ENCODE measurements around the gene AGPAT3.

The AGPAT3 gene

DNA sequence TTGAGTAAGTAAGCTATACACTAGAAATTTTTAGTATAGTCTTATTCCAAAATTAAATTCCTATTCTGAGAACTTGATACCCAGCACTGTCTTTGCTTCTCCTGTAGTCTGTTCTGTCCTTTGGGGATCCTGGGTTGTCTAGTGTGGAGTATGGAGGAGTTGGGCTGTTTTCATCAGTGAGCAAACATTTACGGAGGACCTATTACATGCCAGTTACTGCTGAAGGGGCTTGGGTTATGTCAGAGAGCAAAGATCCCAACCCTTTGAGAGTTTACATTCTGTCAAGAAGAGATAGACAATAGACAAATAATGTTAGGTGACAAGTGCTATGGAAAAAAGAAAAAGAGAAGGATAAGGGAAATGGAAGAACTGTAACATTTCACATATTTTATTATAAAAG, 156.0 kb downstream of the AGPAT3 start:
- Histone ChIP-seq H3K27ac (no peak overlapping the region), H3K9ac (no peak overlapping the region), H3K4me2 (ENCODE audit: low read length) (no peak overlapping the region), H3K27me3 (ENCODE audit: control insufficient read depth, insufficient read depth, low read length) (no peaks in the 10 kb centered on the region), H3K9me3 (ENCODE audit: control insufficient read depth, low read length) (no peaks in the 10 kb centered on the region), H3K36me3 (ENCODE audit: control insufficient read depth, insufficient read depth, low read length) (no peaks in the 10 kb centered on the region), H2AFZ (no peak overlapping the region), H3K79me2 (peaks cover 27% of the 10 kb centered on the region), H3K4me1 (no peaks in the 10 kb centered on the region), H3K4me3 (ENCODE audit: low read depth, low read length) (no peak overlapping the region)
- TF ChIP-seq, protein P1, sequence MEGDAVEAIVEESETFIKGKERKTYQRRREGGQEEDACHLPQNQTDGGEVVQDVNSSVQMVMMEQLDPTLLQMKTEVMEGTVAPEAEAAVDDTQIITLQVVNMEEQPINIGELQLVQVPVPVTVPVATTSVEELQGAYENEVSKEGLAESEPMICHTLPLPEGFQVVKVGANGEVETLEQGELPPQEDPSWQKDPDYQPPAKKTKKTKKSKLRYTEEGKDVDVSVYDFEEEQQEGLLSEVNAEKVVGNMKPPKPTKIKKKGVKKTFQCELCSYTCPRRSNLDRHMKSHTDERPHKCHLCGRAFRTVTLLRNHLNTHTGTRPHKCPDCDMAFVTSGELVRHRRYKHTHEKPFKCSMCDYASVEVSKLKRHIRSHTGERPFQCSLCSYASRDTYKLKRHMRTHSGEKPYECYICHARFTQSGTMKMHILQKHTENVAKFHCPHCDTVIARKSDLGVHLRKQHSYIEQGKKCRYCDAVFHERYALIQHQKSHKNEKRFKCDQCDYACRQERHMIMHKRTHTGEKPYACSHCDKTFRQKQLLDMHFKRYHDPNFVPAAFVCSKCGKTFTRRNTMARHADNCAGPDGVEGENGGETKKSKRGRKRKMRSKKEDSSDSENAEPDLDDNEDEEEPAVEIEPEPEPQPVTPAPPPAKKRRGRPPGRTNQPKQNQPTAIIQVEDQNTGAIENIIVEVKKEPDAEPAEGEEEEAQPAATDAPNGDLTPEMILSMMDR (IDR thresholded peaks at IDR 0.05): no peak

DNA sequence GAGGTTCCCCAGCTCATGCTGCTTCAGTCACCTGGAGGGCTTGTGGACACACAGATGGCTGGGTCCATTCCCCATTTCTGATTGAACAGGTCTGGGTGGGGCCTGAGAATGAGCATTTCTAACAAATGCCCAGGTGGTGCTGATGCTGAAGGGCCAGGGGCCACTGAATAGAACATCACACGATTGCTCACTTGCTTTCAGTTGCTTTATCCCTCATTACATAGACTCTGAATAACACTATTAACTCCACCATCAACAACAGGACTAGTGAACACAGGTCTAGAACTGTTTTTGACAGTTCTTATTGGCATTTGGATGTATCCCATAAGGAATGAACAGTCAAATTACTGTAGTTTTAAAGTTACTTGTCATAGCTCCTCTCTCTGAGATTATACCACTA, 159.2 kb downstream of the AGPAT3 start:
- Histone ChIP-seq H3K36me3 (ENCODE audit: control insufficient read depth, insufficient read depth, low read length) (no peaks in the 10 kb centered on the region), H3K4me2 (ENCODE audit: low read length) (no peak overlapping the region), H3K4me3 (ENCODE audit: low read depth, low read length) (no peak overlapping the region), H3K9me3 (ENCODE audit: control insufficient read depth, low read length) (no peaks in the 10 kb centered on the region), H2AFZ (no peak overlapping the region), H3K27me3 (ENCODE audit: control insufficient read depth, insufficient read depth, low read length) (no peaks in the 10 kb centered on the region), H3K9ac (no peak overlapping the region), H3K79me2 (peaks cover 47% of the 10 kb centered on the region), H3K4me1 (no peaks in the 10 kb centered on the region), H3K27ac (no peak overlapping the region)
- TF ChIP-seq, protein P1 (IDR thresholded peaks at IDR 0.05): no peak

DNA sequence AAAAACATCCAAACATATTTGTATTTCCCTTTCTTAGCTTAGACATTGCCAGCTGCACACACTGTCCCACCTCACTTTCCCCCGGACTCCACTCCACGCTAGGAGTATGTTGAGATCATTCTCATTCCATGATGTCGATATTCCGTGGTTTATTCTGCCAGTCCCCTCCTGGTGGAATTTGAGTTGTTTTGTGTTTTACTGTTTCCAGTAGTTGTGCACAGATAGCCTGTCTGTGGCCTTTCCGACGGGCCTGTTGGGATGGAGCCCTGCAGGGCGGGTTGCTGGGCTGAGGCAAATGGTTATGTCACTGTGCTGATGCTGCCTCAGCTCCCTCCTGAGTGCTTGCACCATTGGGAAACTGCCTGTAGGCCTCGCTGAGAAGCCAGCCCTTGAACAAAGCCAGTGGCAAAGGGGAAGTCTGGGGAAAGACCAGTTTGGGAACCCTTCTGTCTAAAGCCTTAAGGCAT, 159.9 kb downstream of the AGPAT3 start:
- Histone ChIP-seq H2AFZ (no peak overlapping the region), H3K4me3 (ENCODE audit: low read depth, low read length) (no peak overlapping the region), H3K9me3 (ENCODE audit: control insufficient read depth, low read length) (no peaks in the 10 kb centered on the region), H3K36me3 (ENCODE audit: control insufficient read depth, insufficient read depth, low read length) (no peaks in the 10 kb centered on the region), H3K27ac (no peak overlapping the region), H3K4me2 (ENCODE audit: low read length) (no peak overlapping the region), H3K4me1 (no peaks in the 10 kb centered on the region), H3K79me2 (peaks cover 52% of the 10 kb centered on the region), H3K27me3 (ENCODE audit: control insufficient read depth, insufficient read depth, low read length) (no peaks in the 10 kb centered on the region), H3K9ac (no peak overlapping the region)
- TF ChIP-seq, protein P1 (IDR thresholded peaks at IDR 0.05): no peak

DNA sequence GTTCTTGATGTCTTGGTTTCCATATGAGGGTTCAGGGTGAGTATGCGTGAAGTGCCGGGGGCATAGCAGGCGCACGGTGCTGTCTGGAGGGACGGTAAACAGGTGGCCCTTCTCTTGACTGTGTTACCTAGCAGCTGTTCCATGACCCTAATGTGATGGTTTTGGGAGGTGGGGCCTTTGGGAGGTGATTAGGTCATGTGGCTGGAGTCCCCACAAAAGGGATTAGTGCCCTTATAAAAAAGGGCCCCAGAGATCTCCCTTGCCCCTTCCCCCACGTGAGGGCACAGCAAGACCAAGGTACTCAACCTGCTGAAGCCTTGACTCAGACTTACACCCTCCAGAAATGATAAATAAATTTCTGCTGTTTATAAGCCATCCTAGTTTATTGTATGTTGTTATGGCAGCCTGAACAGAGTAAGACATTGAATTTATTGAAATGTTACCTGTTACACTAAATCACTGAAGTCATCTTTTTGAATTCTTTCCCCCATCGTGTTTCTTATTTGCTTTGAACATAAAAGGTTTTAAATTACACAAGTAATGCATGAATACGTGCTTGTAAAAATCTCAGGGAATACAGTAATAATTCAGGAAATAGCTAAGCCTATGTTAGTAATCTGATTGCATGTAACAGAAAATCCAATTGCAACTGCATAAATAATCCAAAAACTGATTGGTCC, 162.7 kb downstream of the AGPAT3 start:
- no peak overlapping the region for H3K4me2 ChIP-seq (ENCODE audit: low read length)
- TF ChIP-seq, protein P1 (IDR thresholded peaks at IDR 0.05): no peak

DNA sequence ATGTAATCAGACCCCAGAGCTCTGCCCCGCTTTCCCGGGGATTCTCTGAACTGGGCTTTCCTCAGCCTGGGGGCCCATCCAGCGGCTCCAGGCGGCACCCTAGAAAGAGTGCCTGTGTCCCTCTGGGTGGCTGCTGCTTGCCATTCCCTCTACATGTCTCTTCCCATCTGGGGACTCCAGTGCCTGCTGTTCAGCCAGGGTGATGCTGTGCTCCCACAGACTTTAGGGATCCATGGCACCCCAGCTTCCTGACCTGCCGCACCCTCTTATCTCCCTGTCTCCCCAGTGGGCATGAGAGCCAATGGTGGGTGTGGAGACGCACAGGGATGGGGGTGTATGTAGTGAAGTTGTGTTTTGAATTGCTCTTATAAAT, 163.2 kb downstream of the AGPAT3 start:
- H3K9me3 ChIP-seq (ENCODE audit: control insufficient read depth, low read length): no peaks in the 10 kb centered on the region
- H3K4me1 ChIP-seq: no peaks in the 10 kb centered on the region
- H3K79me2 ChIP-seq: peaks cover 52% of the 10 kb centered on the region
- H2AFZ ChIP-seq: no peak overlapping the region
- H3K4me3 ChIP-seq (ENCODE audit: low read depth, low read length): no peak overlapping the region
- TF ChIP-seq, protein P1 (IDR thresholded peaks at IDR 0.05): no peak
- H3K27ac ChIP-seq: no peak overlapping the region
- no peak overlapping the region for H3K9ac ChIP-seq
- H3K36me3 ChIP-seq (ENCODE audit: control insufficient read depth, insufficient read depth, low read length): no peaks in the 10 kb centered on the region
- H3K4me2 ChIP-seq (ENCODE audit: low read length): no peak overlapping the region
- no peaks in the 10 kb centered on the region for H3K27me3 ChIP-seq (ENCODE audit: control insufficient read depth, insufficient read depth, low read length)

More for the DNA sequence above, 162.7 kb downstream of the AGPAT3 start:
- no peak overlapping the region for H2AFZ ChIP-seq
- H3K36me3 ChIP-seq (ENCODE audit: control insufficient read depth, insufficient read depth, low read length): no peaks in the 10 kb centered on the region
- H3K4me1 ChIP-seq: no peaks in the 10 kb centered on the region
- no peak overlapping the region for H3K4me3 ChIP-seq (ENCODE audit: low read depth, low read length)
- no peak overlapping the region for H3K9ac ChIP-seq
- no peak overlapping the region for H3K27ac ChIP-seq
- H3K9me3 ChIP-seq (ENCODE audit: control insufficient read depth, low read length): no peaks in the 10 kb centered on the region
- H3K79me2 ChIP-seq: peaks cover 55% of the 10 kb centered on the region
- no peaks in the 10 kb centered on the region for H3K27me3 ChIP-seq (ENCODE audit: control insufficient read depth, insufficient read depth, low read length)

Data from parathyroid adenoma (tissue), 2 donors.